Neuronal stem cell (in vitro differentiated cells): ENCODE data around the gene TRIM7.

Experiments used
- DNase-seq: peaks from one replicate; pipeline ENCODE4 v3.0.0-alpha.2; 2013; ENCODE audit warnings: low spot score
- H2AFZ ChIP-seq: one replicate; pipeline ENCODE4 v1.6.1; 2013; ENCODE audit warnings: mild to moderate bottlenecking, low read length, inconsistent platforms
- H2AK5ac ChIP-seq: 2 replicates; pipeline ENCODE4 v1.6.1; 2013; ENCODE audit warnings: low read depth, mild to moderate bottlenecking, inconsistent platforms, low read length, moderate library complexity, mixed read lengths
- H2BK120ac ChIP-seq: 2 replicates; pipeline ENCODE4 v1.6.1; 2013; ENCODE audit warnings: low read depth, mild to moderate bottlenecking, inconsistent platforms, low read length, moderate library complexity, mixed read lengths
- H2BK12ac ChIP-seq: one replicate; pipeline ENCODE4 v1.6.1; 2013; ENCODE audit warnings: low read length, inconsistent platforms
- H2BK15ac ChIP-seq: 2 replicates; pipeline ENCODE4 v1.6.1; 2013; ENCODE audit warnings: mild to moderate bottlenecking, low read length, inconsistent platforms, mixed read lengths
- H2BK5ac ChIP-seq: one replicate; pipeline ENCODE4 v1.6.1; 2013; ENCODE audit warnings: inconsistent platforms, mild to moderate bottlenecking, low read length, moderate library complexity
- H3K14ac ChIP-seq: one replicate; pipeline ENCODE4 v1.6.1; 2013; ENCODE audit warnings: low read length, inconsistent platforms
- H3K18ac ChIP-seq: 2 replicates; pipeline ENCODE4 v1.6.1; 2013; ENCODE audit warnings: low read length, inconsistent platforms
- H3K23ac ChIP-seq: 2 replicates; pipeline ENCODE4 v1.6.1; 2013; ENCODE audit warnings: low read depth, mild to moderate bottlenecking, mixed read lengths, low read length, inconsistent platforms; ENCODE audit not compliant: poor library complexity
- H3K27ac ChIP-seq: replicated peaks from 3 replicates; pipeline ENCODE4 v1.5.1; 2013; ENCODE audit warnings: low read length, inconsistent platforms
- H3K27me3 ChIP-seq, 3 experiments: 2 replicates each; pipeline ENCODE4 v1.6.1; 2013; ENCODE audit warnings: low read length in 3 of 3, mild to moderate bottlenecking in 2 of 3, inconsistent platforms in 1 of 3, low read depth in 1 of 3, mixed read lengths in 1 of 3, moderate library complexity in 1 of 3; ENCODE audit not compliant: control insufficient read depth in 3 of 3, insufficient read depth in 3 of 3
- H3K36me3 ChIP-seq, 2 donors: replicated peaks in 1 of 2; 2 replicates each; pipeline ENCODE4 v1.6.1; 2013; ENCODE audit warnings: low read length in 2 of 2; ENCODE audit not compliant: control insufficient read depth in 2 of 2, insufficient read depth in 2 of 2
- H3K4ac ChIP-seq: 2 replicates; pipeline ENCODE4 v1.6.1; 2013; ENCODE audit warnings: inconsistent platforms, mild to moderate bottlenecking, low read length, moderate library complexity
- H3K4me1 ChIP-seq, 2 donors: 1 replicate in 1 of 2; 2 replicates in 1 of 2; pipeline ENCODE4 v1.6.1; 2013; ENCODE audit warnings: low read length in 2 of 2, low read depth in 1 of 2; ENCODE audit not compliant: control insufficient read depth in 2 of 2, insufficient read depth in 1 of 2
- H3K4me2 ChIP-seq: one replicate; pipeline ENCODE4 v1.6.1; 2013; ENCODE audit warnings: mild to moderate bottlenecking, low read length, inconsistent platforms; ENCODE audit not compliant: insufficient read depth, poor library complexity, severe bottlenecking
- H3K4me3 ChIP-seq, 2 donors: 2 replicates each; pipeline ENCODE4 v1.5.1; 2013; ENCODE audit warnings: low read length in 2 of 2, mild to moderate bottlenecking in 2 of 2, inconsistent platforms in 1 of 2, moderate library complexity in 1 of 2
- H3K79me1 ChIP-seq: one replicate; pipeline ENCODE4 v1.6.1; 2013; ENCODE audit warnings: low read depth, mild to moderate bottlenecking, inconsistent platforms, low read length, moderate library complexity
- H3K9ac ChIP-seq: one replicate; pipeline ENCODE4 v1.6.1; 2013; ENCODE audit warnings: mild to moderate bottlenecking, low read depth, low read length, inconsistent platforms; ENCODE audit not compliant: poor library complexity
- H3K9me3 ChIP-seq, 2 donors: replicated peaks in 1 of 2; 2 replicates each; pipeline versions ENCODE3 to v1.6.1; 2013; ENCODE audit warnings: low read length in 2 of 2, mild to moderate bottlenecking in 2 of 2, inconsistent platforms in 1 of 2, low read depth in 1 of 2, mixed read lengths in 1 of 2, moderate library complexity in 1 of 2; ENCODE audit not compliant: control insufficient read depth in 2 of 2, insufficient read depth in 1 of 2
- H4K8ac ChIP-seq: one replicate; pipeline ENCODE4 v1.6.1; 2013; ENCODE audit warnings: low read depth, mild to moderate bottlenecking, inconsistent platforms, low read length, moderate library complexity
- H4K91ac ChIP-seq: one replicate; pipeline ENCODE4 v1.6.1; 2013; ENCODE audit warnings: low read length, low read depth, mild to moderate bottlenecking, inconsistent platforms; ENCODE audit not compliant: poor library complexity
- WGBS, 2 donors: extraction: QIAGEN DNeasy Blood & Tissue Kit; methylation state at CpG; one replicate each; pipeline ENCODE4 v1.1.7; 2013; ENCODE audit warnings: missing lambda C conversion rate in 2 of 2, mixed read lengths in 1 of 2; ENCODE audit not compliant: insufficient read length in 2 of 2, insufficient replicate concordance in 1 of 2; ENCODE audit errors: extremely low coverage in 2 of 2; 5-methylcytosine and 5-hydroxymethylcytosine counted together

The TRIM7 gene

GRCh38 chr5:181245427-181246275 lies 40.7 kb upstream of the TRIM7 start:
- H3K27me3 ChIP-seq: no peaks in the 10 kb centered on the region
- peak overlapping the region; percentile 85 to 96 for H3K4me3 ChIP-seq
- H2AFZ ChIP-seq: peak overlapping the region; percentile 89
- peak overlapping the region; percentile 56 for H4K91ac ChIP-seq
- H3K9me3 ChIP-seq: no peaks in the 10 kb centered on the region
- peaks cover 21 to 50% of the 10 kb centered on the region in 2 donors for H3K36me3 ChIP-seq
- peak overlapping the region; percentile 16 for H3K23ac ChIP-seq
- no peak overlapping the region for H2BK12ac ChIP-seq
- H3K79me1 ChIP-seq: peaks cover 3% of the 10 kb centered on the region
- no peak for DNase-seq
- H3K27ac ChIP-seq: peak overlapping the region; percentile 54
- H3K9ac ChIP-seq: peak overlapping the region; percentile 86
- peaks cover 21 to 22% of the 10 kb centered on the region in 2 donors for H3K4me1 ChIP-seq
- peak overlapping the region; percentile 83 for H2BK15ac ChIP-seq
- H3K4me2 ChIP-seq: peak overlapping the region; percentile 69
- H2AK5ac ChIP-seq: peak overlapping the region; percentile 88
- no peak overlapping the region for H2BK120ac ChIP-seq
- H3K14ac ChIP-seq: no peak overlapping the region
- peak overlapping the region; percentile 84 for H3K18ac ChIP-seq
- no peak overlapping the region for H4K8ac ChIP-seq
- WGBS, 2 donors: no CpG with 5 or more reads among the region's 34 CpGs
- peak overlapping the region; percentile 61 for H3K4ac ChIP-seq
- peak overlapping the region; percentile 83 for H2BK5ac ChIP-seq

- peak within 1 kb of the TSS; percentile 41 for H4K91ac ChIP-seq
- H3K23ac ChIP-seq: peak within 1 kb of the TSS; percentile 90
- H3K27me3 ChIP-seq: no peaks in the 10 kb centered on the region
- H3K4ac ChIP-seq: peak within 1 kb of the TSS; percentile 91
- no CpG with 5 or more reads among the region's 50 CpGs for WGBS, 2 donors
- peak within 1 kb of the TSS; percentile 98 for H3K18ac ChIP-seq
- H2AFZ ChIP-seq: peak within 1 kb of the TSS; percentile 86
- peak; percentile 89 for DNase-seq
- peak within 1 kb of the TSS; percentile 98 for H3K14ac ChIP-seq
- H3K9ac ChIP-seq: peak within 1 kb of the TSS; percentile 96
- peaks cover 19 to 22% of the 10 kb centered on the region in 2 donors for H3K4me1 ChIP-seq
- peaks cover 7% of the 10 kb centered on the region for H3K79me1 ChIP-seq
- peaks cover 30 to 53% of the 10 kb centered on the region in 2 donors for H3K36me3 ChIP-seq
- H3K27ac ChIP-seq: peak within 1 kb of the TSS; percentile 99
- no peak within 1 kb of the TSS for H2BK15ac ChIP-seq
- peak within 1 kb of the TSS; percentile 56 for H2BK120ac ChIP-seq
- no peaks in the 10 kb centered on the region for H3K9me3 ChIP-seq
- H2AK5ac ChIP-seq: peak within 1 kb of the TSS; percentile 95
- peak within 1 kb of the TSS; percentile 97 for H4K8ac ChIP-seq
- H2BK12ac ChIP-seq: no peak within 1 kb of the TSS
- peak within 1 kb of the TSS; percentile 96 to 98 for H3K4me3 ChIP-seq
- peak within 1 kb of the TSS; percentile 98 for H2BK5ac ChIP-seq
- H3K4me2 ChIP-seq: peak within 1 kb of the TSS; percentile 77
These were observed 38.8 kb upstream of the TRIM7 start, which contains the start of gene RACK1 for GRCh38 chr5:181243564-181244343. Gene RACK1, minus strand, starts transcription at chr5:181243906. Its CDS starts 106 bp downstream, at chr5:181243800.

- Histone ChIP-seq H3K79me1 (peaks cover 7% of the 10 kb centered on the region), H2BK12ac (no peak overlapping the region), H3K27ac (peak overlapping the region; percentile 99), H4K8ac (no peak overlapping the region), H2BK120ac (no peak overlapping the region), H3K4me2 (peak overlapping the region; percentile 77), H3K9me3 (no peaks in the 10 kb centered on the region), H3K14ac (peak overlapping the region; percentile 98), H3K4me3 (peak overlapping the region; percentile 96 to 98), H3K18ac (peak overlapping the region; percentile 98), H3K9ac (peak overlapping the region; percentile 96), H4K91ac (no peak overlapping the region), H2AK5ac (peak overlapping the region; percentile 95), H3K4ac (no peak overlapping the region), H3K27me3 (no peaks in the 10 kb centered on the region), H3K36me3 (peaks cover 34 to 55% of the 10 kb centered on the region in 2 donors), H2BK15ac (no peak overlapping the region), H3K4me1 (peaks cover 17 to 19% of the 10 kb centered on the region in 2 donors), H3K23ac (peak overlapping the region; percentile 90), H2BK5ac (peak overlapping the region; percentile 98), H2AFZ (peak overlapping the region; percentile 86)
- WGBS, 2 donors: no CpG with 5 or more reads among the region's 25 CpGs
- DNase-seq: no peak
These were observed 38.1 kb upstream of the TRIM7 start for GRCh38 chr5:181243018-181243563.
